Measurements from ENCODE around the gene RYR3.

- TF ChIP-seq POLR2A (IDR thresholded peaks at IDR 0.05; ENCODE audit: low read depth, low read length) (no peak), TAF1 (IDR thresholded peaks at IDR 0.05; ENCODE audit: borderline replicate concordance, low read depth, low read length) (no peak)
Observed at GRCh38 chr15:33699145-33699544, 388.4 kb downstream of the RYR3 start.
